Activated CD4-positive, alpha-beta T cell treated with anti-CD3 and anti-CD28 coated beads, Interleukin-2, Interleukin-4, amounts not matched to agents 100 ng/mL and 50 ng/mL, durations not matched to agents 16 hours and 8 hours (primary cell): Measurements from ENCODE around the gene PLEKHB1.
"Not testable (repeated sequence)": the region's sequence is repeated elsewhere in the genome, so short reads cannot be mapped to it uniquely, and the experiment has no call there.

Experiments
- DNase-seq: peaks from one replicate; pipeline ENCODE4 v3.0.0-alpha.2; 2020; ENCODE audit warnings: low spot score

Gene PLEKHB1

DNA sequence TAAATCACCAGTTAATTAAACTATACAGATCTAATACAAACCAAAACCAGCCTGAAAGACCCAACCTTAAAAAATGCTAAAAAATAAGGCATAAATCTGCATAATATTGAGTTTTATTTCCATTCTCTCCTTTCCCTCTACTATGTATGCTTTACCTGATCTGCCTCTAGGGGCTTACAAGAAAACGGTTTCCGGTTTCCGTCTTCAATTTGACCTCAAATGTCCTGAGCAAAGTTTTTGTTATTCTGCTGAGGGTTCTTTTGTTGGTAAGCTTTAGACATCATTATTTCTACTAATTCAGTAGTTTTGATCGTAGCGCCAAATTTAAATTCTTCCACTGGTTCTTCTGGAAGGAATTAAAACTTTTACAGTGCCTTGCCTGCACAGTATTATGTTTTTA is 30.2 kb downstream of the PLEKHB1 start:
- DNase-seq, result not testable (repeated sequence)

DNA sequence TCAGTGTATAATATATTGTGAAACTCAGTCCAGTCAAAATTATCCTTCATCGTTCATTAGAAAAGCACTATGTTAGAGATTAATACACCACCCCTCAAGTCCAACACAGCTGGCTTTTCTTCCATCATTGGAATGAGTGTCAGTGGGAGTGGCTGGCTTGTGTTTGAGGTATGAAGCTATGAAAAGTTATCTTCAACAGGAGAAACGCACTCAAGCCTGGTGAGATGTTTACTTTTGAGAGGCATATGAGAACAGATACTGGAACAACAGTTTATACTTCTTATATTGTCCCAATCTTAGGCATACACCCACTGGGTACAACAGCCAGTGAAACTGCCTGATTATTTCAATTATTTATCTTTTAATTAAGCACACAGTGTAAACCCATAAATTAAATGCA is 34.3 kb downstream of the PLEKHB1 start:
- no peak for DNase-seq

DNA sequence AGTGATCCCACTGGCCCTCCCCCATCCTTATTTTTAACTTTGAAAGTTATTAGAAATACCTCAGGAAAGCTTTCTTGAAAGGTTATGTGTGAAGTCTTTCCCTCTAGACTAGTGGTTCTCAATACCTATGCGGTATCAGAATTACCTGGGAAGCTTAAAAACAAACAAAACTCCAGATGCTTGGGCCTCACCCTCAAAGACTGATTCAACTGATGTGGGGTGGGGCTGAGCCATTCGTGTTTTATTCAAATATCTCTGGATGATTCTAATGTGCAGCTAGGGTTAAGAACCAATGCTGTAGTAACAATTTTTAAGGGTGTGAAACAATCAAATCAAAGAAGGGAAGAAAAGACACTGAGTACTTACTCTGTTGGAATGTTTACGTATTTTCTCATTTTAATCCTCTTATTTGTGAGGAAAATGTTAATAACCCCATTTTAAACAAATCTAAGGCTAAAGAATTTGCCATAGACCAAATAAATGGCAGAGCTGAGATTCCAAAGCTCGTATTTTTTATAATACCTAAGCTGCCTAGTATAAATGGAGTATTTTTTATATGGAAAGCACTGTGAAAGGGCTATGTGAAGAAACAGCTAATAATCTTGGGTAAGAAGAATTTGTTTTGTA is 47.6 kb downstream of the PLEKHB1 start:
- no peak for DNase-seq

DNA sequence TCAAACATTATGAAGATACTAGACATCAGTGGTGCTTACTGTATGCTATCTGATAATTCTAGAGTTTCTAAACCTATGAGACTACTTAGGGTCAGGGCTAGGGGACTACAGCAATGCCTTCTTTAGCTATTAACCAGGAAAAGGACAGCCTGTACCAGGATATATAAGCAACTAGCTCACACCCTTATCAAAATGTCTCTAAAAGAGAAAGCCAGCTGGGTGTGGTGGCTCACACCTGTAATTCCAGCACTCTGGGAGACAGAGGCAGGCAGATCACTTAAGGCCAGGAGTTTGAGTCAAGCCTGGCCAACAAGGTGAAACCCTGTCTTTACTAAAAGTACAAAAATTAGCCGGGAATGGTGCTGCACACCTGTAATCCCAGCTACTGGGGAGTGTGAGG is 58.7 kb downstream of the PLEKHB1 start:
- DNase-seq, result no peak

DNA sequence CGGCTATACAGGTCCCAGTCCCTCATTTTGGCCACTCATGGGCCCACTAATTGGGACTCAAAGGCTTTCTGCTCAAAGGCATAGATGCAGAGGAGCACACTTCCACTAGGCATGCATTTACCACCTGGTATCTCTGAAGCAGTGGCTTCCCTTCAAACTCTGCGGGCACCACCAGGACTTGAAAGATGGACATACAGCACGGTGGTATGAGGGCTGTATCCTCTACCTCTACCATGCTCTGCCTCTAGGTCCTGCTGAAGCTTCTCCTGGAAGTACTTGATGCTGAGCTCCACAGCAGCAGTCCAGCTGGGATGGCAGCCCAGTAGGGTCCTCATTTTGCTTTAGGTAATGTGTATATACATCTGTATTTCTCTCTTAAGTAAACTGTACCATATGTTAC is 64.6 kb downstream of the PLEKHB1 start:
- DNase-seq, result no peak
